Keratinocyte (primary cell): Measurements from ENCODE around the gene NUDT1.

Experiments used
- CTCF ChIP-seq, 3 experiments: IDR thresholded peaks in 1 of 3; conservative IDR thresholded peaks in 1 of 3; optimal IDR thresholded peaks in 1 of 3; 2 replicates in 2 of 3; 3 replicates in 1 of 3; pipeline versions ENCODE3 to v1.5.1; 2011; ENCODE audit warnings: low read length in 3 of 3, mild to moderate bottlenecking in 3 of 3, moderate library complexity in 2 of 3, control low read depth in 1 of 3, inconsistent platforms in 1 of 3; ENCODE audit not compliant: insufficient read depth in 2 of 3; ENCODE audit errors: extremely low read depth in 1 of 3
- EZH2 ChIP-seq: IDR thresholded peaks from one replicate; pipeline ENCODE4 v1.6.1; 2012; ENCODE audit warnings: inconsistent platforms, mild to moderate bottlenecking, low read length, moderate library complexity

- TF ChIP-seq CTCF (optimal IDR thresholded peaks at IDR 0.05 in 1 of 3, IDR thresholded peaks at IDR 0.05 in 1 of 3, conservative IDR thresholded peaks at IDR 0.05 in 1 of 3; ENCODE audit: extremely low read depth in 1 of 3, insufficient read depth in 2 of 3, low read length in 3 of 3): no peak
- TF ChIP-seq EZH2: no peak
Observed at GRCh38 chr7:2295936-2296620, 54.1 kb downstream of the NUDT1 start.
